Measurements from ENCODE around the gene CEPT1. TPM values are rescaled to one million over a fixed set of nuclear protein-coding genes. Genes with fewer than 3 reads are reported as not detected.

CEPT1 gene
- total RNA-seq, 1 donor from 2014 or later, result 58.9 TPM

Small RNAs within 50 kb of the gene (small RNA-seq; reads per million reads assigned to genes)
- gene AL355816.1, result not detected

Other genes starting within 250 kb of the CEPT1 start
- gene LRIF1, start 176.3 kb upstream of the CEPT1 start, total RNA-seq (ENCODE audit: low replicate concordance), result 17.2 and 28.4 TPM in 2 replicates
- 85.9 and 145 TPM in 2 replicates for gene DRAM2, start 130 bp upstream of the CEPT1 start, total RNA-seq (ENCODE audit: low replicate concordance)
- not detected in 2 replicates for gene DENND2D, start 60.4 kb downstream of the CEPT1 start, total RNA-seq (ENCODE audit: low replicate concordance)
- gene CHI3L2, start 87.5 kb downstream of the CEPT1 start, total RNA-seq (ENCODE audit: low replicate concordance), result not detected in 2 replicates
- not detected in 2 replicates for gene CHIA, start 150.6 kb downstream of the CEPT1 start, total RNA-seq (ENCODE audit: low replicate concordance)